Psoas muscle (tissue), 8 donors: ENCODE measurements around the gene NUBP2. TPM values are rescaled to one million over a fixed set of nuclear protein-coding genes. Genes with fewer than 3 reads are reported as not detected.

Experiments used
- ATAC-seq, 4 donors: fragments of 200-7000 bp; cut with Tn5 transposase; one replicate each; pipeline ENCODE4 v1.9.1; 2020; ENCODE audit warnings: moderate library complexity in 3 of 4, mild to moderate bottlenecking in 2 of 4
- DNase-seq, 2 donors: peaks; one replicate each; pipeline ENCODE4 v3.0.0-alpha.2; 2020
- H3K27ac ChIP-seq: fragments of 200-600 bp; one replicate; pipeline ENCODE4 v1.8.0; 2022
- H3K27me3 ChIP-seq, 3 donors: fragments of 200-600 bp in 1 of 3; one replicate each; pipeline versions ENCODE4 v1.6.1 to v1.8.0; 2013 to 2022; ENCODE audit warnings: low read length in 2 of 3, mild to moderate bottlenecking in 2 of 3, moderate library complexity in 1 of 3; ENCODE audit not compliant: insufficient read depth in 3 of 3
- H3K36me3 ChIP-seq, 2 donors: fragments of 200-600 bp in 1 of 2; one replicate each; pipeline versions ENCODE4 v1.6.1 to v1.8.0; 2013 to 2022; ENCODE audit warnings: low read depth in 1 of 2, mild to moderate bottlenecking in 1 of 2, moderate library complexity in 1 of 2; ENCODE audit not compliant: insufficient read depth in 1 of 2
- H3K4me1 ChIP-seq: fragments of 200-600 bp; one replicate; pipeline ENCODE4 v1.8.0; 2022
- H3K4me3 ChIP-seq: fragments of 200-600 bp; one replicate; pipeline ENCODE4 v1.8.0; 2022; ENCODE audit warnings: mild to moderate bottlenecking
- H3K9me3 ChIP-seq: fragments of 200-600 bp; one replicate; pipeline ENCODE4 v1.8.0; 2022
- WGBS, 3 donors: extraction: QIAGEN DNeasy Blood & Tissue Kit; methylation state at CpG; one replicate each; pipeline versions ENCODE4 v1.1.6 to v1.1.7; 2013; 5-methylcytosine and 5-hydroxymethylcytosine counted together
- intact Hi-C, 2 donors: fragments of 100-400 bp; cut with DNase I; formaldehyde crosslinking; loops; one replicate each; pipeline versions ENCODE4 v1.11.0 to v1.14.2; 2022
- polyA plus RNA-seq, 3 donors: library from polyadenylated mRNA; stranded (reverse); fragments of 200-250 nt; gene quantifications; one replicate each; pipeline ENCODE4 v1.2.3, GENCODE V29; 2013
- total RNA-seq, 4 donors: library from RNA; stranded (reverse); fragmentation: NEBNext Ultra II Directional in 2 of 4; extraction: Animal tissue kit (Norgen Biotek cat#: 25700) in 2 of 4; gene quantifications; one replicate each; pipeline versions ENCODE4 v1.2.1 to v1.2.4, GENCODE V29; 2021 to 2023
- TF ChIP-seq, protein P1 (sequence below): fragments of 200-600 bp; IDR thresholded peaks from one replicate; pipeline ENCODE4 v1.8.0; 2022; ENCODE audit warnings: antibody characterized with exemption
- donor health status: healthy with polysubstance abuse.
- donor health status: DM: no; HTN: no; CAD: no; lungs with moderate emphysema.
- donor health status: Bipolar disorder and iron deficiency.
- donor health status: healthy.
- donor health status: DM: yes; HTN: yes; CAD: no.
- donor health status: DM: no; HTN: no; CAD: no.
- donor health status: DM: no; HTN: no; CAD: no.
- donor health status: DM: yes; HTN: yes; CAD: no.

NUBP2 gene
- total and polyA plus RNA-seq, 7 donors: 34.7 to 96.0 (median 44.7) TPM

DNA sequence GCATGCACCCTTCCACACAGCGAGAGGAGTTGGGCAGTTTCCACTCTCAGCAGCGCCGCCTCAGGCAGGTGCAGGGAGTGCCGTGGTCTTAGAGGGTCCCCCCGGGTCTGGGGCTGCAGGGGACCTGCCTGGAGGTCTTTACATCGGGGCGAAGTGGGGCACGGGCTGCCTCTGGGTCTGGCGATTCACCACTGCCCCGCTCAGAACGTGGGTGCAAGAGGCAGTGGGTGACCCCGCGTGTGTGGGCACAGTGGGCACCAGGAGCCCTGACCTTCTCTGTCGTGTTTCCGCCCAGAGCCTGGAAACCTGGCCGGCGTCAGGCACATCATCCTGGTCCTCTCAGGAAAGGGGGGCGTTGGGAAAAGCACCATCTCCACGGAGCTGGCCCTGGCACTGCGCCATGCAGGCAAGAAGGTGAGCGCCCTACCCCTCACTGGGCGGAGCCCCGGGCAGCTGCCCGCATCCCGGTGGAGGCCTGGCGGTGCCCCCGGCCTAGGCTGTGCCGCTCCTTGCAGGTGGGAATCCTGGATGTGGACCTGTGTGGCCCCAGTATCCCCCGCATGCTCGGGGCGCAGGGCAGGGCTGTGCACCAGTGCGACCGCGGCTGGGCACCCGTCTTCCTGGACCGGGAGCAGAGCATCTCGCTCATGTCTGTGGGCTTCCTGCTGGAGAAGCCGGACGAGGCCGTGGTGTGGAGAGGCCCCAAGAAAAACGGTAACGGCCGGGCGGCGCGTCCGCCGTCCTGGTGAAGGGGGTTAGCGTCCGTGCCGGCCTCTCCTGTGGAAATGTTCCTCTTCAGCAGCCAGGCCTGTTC, 3.7 kb downstream of the NUBP2 start:
- H3K36me3 ChIP-seq: peaks cover 0 to 52% of the 10 kb centered on the region in 2 donors

DNA sequence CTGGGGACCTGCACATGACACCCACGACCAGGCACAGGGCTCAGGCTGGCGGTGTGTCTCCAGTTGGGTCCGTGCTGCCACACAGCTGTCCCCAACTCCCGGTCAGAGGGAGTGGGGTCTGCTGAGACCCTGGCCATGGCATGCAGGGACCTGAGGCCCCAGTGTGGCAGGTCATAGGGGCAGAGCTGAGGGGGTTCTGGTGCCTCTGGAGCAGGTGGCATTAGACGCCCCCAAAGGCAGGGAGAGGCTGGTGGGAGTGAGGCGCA, 4.2 kb downstream of the NUBP2 start:
- no peaks in the 10 kb centered on the region for H3K9me3 ChIP-seq
- no peaks in the 10 kb centered on the region for H3K27me3 ChIP-seq
- H3K4me3 ChIP-seq: no peak overlapping the region
- intact Hi-C loops: no loop called here
- H3K4me1 ChIP-seq: peaks cover 12% of the 10 kb centered on the region
- ATAC-seq: no peak
- H3K36me3 ChIP-seq: peaks cover 0 to 55% of the 10 kb centered on the region in 2 donors
- no peak overlapping the region for H3K27ac ChIP-seq
- WGBS, 3 donors: 87 to 90% (median 90%) methylated on average over 6 of the region's 6 CpGs
- TF ChIP-seq, protein P1, sequence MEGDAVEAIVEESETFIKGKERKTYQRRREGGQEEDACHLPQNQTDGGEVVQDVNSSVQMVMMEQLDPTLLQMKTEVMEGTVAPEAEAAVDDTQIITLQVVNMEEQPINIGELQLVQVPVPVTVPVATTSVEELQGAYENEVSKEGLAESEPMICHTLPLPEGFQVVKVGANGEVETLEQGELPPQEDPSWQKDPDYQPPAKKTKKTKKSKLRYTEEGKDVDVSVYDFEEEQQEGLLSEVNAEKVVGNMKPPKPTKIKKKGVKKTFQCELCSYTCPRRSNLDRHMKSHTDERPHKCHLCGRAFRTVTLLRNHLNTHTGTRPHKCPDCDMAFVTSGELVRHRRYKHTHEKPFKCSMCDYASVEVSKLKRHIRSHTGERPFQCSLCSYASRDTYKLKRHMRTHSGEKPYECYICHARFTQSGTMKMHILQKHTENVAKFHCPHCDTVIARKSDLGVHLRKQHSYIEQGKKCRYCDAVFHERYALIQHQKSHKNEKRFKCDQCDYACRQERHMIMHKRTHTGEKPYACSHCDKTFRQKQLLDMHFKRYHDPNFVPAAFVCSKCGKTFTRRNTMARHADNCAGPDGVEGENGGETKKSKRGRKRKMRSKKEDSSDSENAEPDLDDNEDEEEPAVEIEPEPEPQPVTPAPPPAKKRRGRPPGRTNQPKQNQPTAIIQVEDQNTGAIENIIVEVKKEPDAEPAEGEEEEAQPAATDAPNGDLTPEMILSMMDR: no peak
- DNase-seq: no peak

More for the DNA sequence above, 3.7 kb downstream of the NUBP2 start:
- H3K27me3 ChIP-seq: no peaks in the 10 kb centered on the region
- WGBS, 3 donors: 87 to 88% (median 88%) methylated on average over 42 to 51 of the region's 51 CpGs
- TF ChIP-seq, protein P1: no peak
- no peak overlapping the region for H3K27ac ChIP-seq
- intact Hi-C loops: no loop called here
- peaks cover 16% of the 10 kb centered on the region for H3K4me1 ChIP-seq
- no peaks in the 10 kb centered on the region for H3K9me3 ChIP-seq
- no peak overlapping the region for H3K4me3 ChIP-seq
- no peak for ATAC-seq
- DNase-seq: peak in 1 of 2 donors; percentile 22

DNA sequence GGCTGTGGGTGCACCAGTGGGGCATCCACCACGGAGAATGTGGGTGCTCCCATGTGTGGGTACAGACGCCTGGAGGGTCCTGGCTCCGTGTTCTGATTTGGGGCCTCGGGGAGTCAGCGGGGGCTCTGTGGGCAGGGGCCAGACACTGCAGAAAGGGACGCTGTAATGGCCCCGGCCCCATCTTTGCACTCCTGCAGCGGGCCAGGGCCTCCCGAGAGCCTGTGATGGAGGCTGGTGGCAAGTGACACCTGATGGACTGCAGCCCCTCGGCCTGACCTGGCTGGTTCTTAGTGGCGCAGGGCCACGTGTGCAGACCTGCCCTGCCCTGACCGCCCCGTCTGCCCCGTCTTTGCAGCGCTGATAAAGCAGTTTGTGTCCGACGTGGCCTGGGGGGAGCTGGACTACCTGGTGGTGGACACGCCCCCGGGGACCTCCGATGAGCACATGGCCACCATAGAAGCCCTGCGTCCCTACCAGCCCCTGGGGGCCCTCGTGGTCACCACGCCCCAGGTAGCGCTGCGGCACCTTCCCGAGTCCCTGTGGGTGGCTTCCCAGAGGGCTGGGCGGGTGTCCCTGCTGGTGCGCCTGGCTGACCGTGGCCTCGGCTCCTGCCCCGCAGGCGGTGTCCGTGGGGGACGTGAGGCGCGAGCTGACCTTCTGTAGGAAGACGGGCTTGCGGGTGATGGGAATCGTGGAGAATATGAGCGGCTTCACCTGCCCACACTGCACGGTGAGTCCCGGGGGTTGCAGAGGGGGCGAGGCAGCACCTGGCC, 4.7 kb downstream of the NUBP2 start:
- DNase-seq: peak in 1 of 2 donors; percentile 16
- no peak overlapping the region for H3K27ac ChIP-seq
- 88 to 93% (median 90%) methylated on average over 42 to 44 of the region's 44 CpGs for WGBS, 3 donors
- H3K27me3 ChIP-seq: no peaks in the 10 kb centered on the region
- H3K36me3 ChIP-seq: peaks cover 0 to 57% of the 10 kb centered on the region in 2 donors
- H3K4me1 ChIP-seq: peaks cover 12% of the 10 kb centered on the region
- ATAC-seq: no peak
- H3K4me3 ChIP-seq: no peak overlapping the region
- TF ChIP-seq, protein P1: no peak
- H3K9me3 ChIP-seq: no peaks in the 10 kb centered on the region
- intact Hi-C loops: no loop called here

DNA sequence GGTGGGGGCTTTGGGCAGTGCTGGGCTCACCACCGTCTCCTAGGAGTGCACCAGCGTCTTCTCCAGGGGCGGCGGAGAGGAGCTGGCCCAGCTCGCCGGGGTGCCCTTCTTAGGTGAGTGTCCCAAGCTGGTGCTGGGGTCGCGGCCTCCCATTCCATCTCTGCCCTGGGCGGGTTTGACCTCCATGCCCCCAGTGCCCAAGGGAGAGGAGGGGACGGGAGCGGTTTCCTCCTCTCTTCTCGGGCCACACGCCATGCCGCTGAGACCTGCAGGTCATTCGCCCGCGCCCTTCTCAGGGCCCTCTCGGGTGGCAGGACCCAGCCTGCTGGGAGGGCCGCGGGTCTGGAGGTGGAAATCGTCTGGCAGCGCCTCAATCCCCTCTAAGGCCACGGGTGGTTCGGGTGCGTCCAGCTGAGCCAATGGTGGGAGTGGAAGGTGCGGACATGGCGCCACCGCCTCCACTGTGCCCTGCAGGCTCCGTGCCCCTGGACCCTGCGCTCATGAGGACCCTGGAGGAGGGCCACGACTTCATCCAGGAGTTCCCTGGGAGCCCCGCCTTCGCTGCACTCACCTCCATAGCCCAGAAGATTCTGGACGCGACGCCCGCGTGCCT, 5.4 kb downstream of the NUBP2 start:
- H3K4me3 ChIP-seq: no peak overlapping the region
- WGBS, 3 donors: 88 to 93% (median 89%) methylated on average over 31 to 38 of the region's 38 CpGs
- H3K9me3 ChIP-seq: no peaks in the 10 kb centered on the region
- peaks cover 0 to 57% of the 10 kb centered on the region in 2 donors for H3K36me3 ChIP-seq
- peak in 1 of 2 donors; percentile 13 for DNase-seq
- TF ChIP-seq, protein P1: no peak
- H3K27ac ChIP-seq: no peak overlapping the region
- no peak for ATAC-seq
- intact Hi-C loops: no loop called here
- H3K4me1 ChIP-seq: peaks cover 12% of the 10 kb centered on the region
- H3K27me3 ChIP-seq: no peaks in the 10 kb centered on the region
